Adrenal gland (tissue), 5 donors: ENCODE results near the gene MACROD2.

Experiments
- CTCF ChIP-seq, 6 experiments: fragments of 450-650 bp in 4 of 6; fragments of 200-600 bp in 2 of 6; sonication (generic) in 1 of 6; IDR thresholded peaks; 1 replicate in 5 of 6; 2 replicates in 1 of 6; pipeline versions ENCODE4 v1.5.1 to v1.8.0; 2016 to 2021; ENCODE audit warnings: antibody characterized with exemption in 6 of 6, mild to moderate bottlenecking in 2 of 6, moderate library complexity in 1 of 6
- POLR2A ChIP-seq, 2 donors: fragments of 450-650 bp; IDR thresholded peaks; one replicate each; pipeline ENCODE4 v1.6.1; 2017; ENCODE audit warnings: antibody characterized with exemption in 2 of 2, mild to moderate bottlenecking in 2 of 2, moderate library complexity in 1 of 2
- donor health status: DM: no; HTN: no; CAD: no.

- TF ChIP-seq CTCF (IDR thresholded peaks at IDR 0.05) (no peak), POLR2A (IDR thresholded peaks at IDR 0.05) (no peak)
Measured at GRCh38 chr20:14830899-14831298, 835.6 kb downstream of the MACROD2 start.
